Bronchial epithelial cell (primary cell): ENCODE results near the gene UBE2L6. TPM values are rescaled to one million over a fixed set of nuclear protein-coding genes. Genes with fewer than 3 reads are reported as not detected.
A peak's percentile ranks its signal among the peaks of the same experiment; 100 is the strongest.

Source experiments
- DNase-seq: peaks from one replicate; pipeline ENCODE4 v3.0.0-alpha.2; 2010; ENCODE audit warnings: low read depth
- FAIRE-seq: peaks from 2 replicates; lab custom pipeline; 2011; peaks lifted over from hg19 to GRCh38; lab: Jason Lieb, UNC
- H3K27me3 ChIP-seq: 2 replicates; pipeline ENCODE4 v1.5.1; 2011; ENCODE audit warnings: low read length; ENCODE audit not compliant: control insufficient read depth, insufficient read depth
- H3K36me3 ChIP-seq: 2 replicates; pipeline ENCODE4 v1.5.1; 2011; ENCODE audit warnings: low read length; ENCODE audit not compliant: control insufficient read depth, insufficient read depth
- H3K4me3 ChIP-seq: 2 replicates; pipeline ENCODE4 v1.5.1; 2011; ENCODE audit warnings: mild to moderate bottlenecking, low read depth, low read length, control low read depth
- CTCF ChIP-seq: IDR thresholded peaks from 2 replicates; pipeline ENCODE4 v1.5.1; 2011; ENCODE audit warnings: mild to moderate bottlenecking, moderate library complexity, low read length, control low read depth, inconsistent platforms; ENCODE audit not compliant: insufficient read depth, severe bottlenecking
- total RNA-seq: library from RNA; depleted of rRNA; stranded (reverse); fragments of >200 nt; gene quantifications from 2 replicates; pipeline ENCODE4 v1.2.1, GENCODE V29; 2014

The UBE2L6 gene
- total RNA-seq, 1 donor from 2014 or later = 7.4 TPM

GRCh38 chr11:57597916-57598830 is 30.7 kb upstream of the UBE2L6 start:
- no peak for FAIRE-seq
- peak; percentile 13 for DNase-seq
- TF ChIP-seq CTCF = no peak
- Histone ChIP-seq H3K4me3 (peak overlapping the region; percentile 33), H3K36me3 (no peaks in the 10 kb centered on the region), H3K27me3 (peaks cover 2% of the 10 kb centered on the region)

- no peak for DNase-seq
- Histone ChIP-seq H3K36me3 (no peaks in the 10 kb centered on the region), H3K4me3 (peak within 1 kb of the TSS; percentile 33), H3K27me3 (peaks cover 2% of the 10 kb centered on the region)
- TF ChIP-seq CTCF = no peak
- no peak for FAIRE-seq
These were observed 30.0 kb upstream of the UBE2L6 start, which contains the start of gene SERPING1 for GRCh38 chr11:57597461-57597915. Gene SERPING1, plus strand, starts transcription at chr11:57597685. Its CDS starts 586 bp downstream, at chr11:57598271.

- Histone ChIP-seq H3K4me3 (no peak overlapping the region), H3K36me3 (no peaks in the 10 kb centered on the region), H3K27me3 (peaks cover 2% of the 10 kb centered on the region)
- DNase-seq (no peak), FAIRE-seq (no peak)
- TF ChIP-seq CTCF = no peak
These were observed 28.9 kb upstream of the UBE2L6 start for GRCh38 chr11:57596266-57596885.

GRCh38 chr11:57588046-57588710 is 20.7 kb upstream of the UBE2L6 start:
- FAIRE-seq = no peak
- no peak for DNase-seq
- Histone ChIP-seq H3K36me3 (no peaks in the 10 kb centered on the region), H3K4me3 (no peak overlapping the region), H3K27me3 (no peaks in the 10 kb centered on the region)
- no peak for TF ChIP-seq CTCF

- FAIRE-seq (no peak), DNase-seq (no peak)
- TF ChIP-seq CTCF = no peak
- Histone ChIP-seq H3K36me3 (no peaks in the 10 kb centered on the region), H3K27me3 (no peaks in the 10 kb centered on the region), H3K4me3 (no peak overlapping the region)
These were observed 19.3 kb upstream of the UBE2L6 start for GRCh38 chr11:57586711-57587245.
